OCI-LY7 (cell line): ENCODE data around the gene EPPIN. TPM values are rescaled to one million over a fixed set of nuclear protein-coding genes. Genes with fewer than 3 reads are reported as not detected.

ENCODE experiments used
- BruUV-seq: library from RNA; stranded (reverse); fragments of 400-500 nt; replicated peaks from 2 replicates; lab custom pipeline; 2021; lab: Mats Ljungman, UMichigan
- CTCF ChIA-PET: fragments of 300-600 bp; sonication (Branson Sonifier 250); formaldehyde crosslinking; loops from one replicate; lab custom pipeline; 2022; ENCODE audit warnings: antibody characterized with exemption; ENCODE audit not compliant: unreplicated experiment; lab: Charles Lee
- POLR2A ChIA-PET: fragments of 300-600 bp; sonication (Branson Sonifier 250); formaldehyde crosslinking; loops from one replicate; lab custom pipeline; 2022; ENCODE audit warnings: antibody characterized with exemption; lab: Charles Lee
- DNase-seq: peaks from one replicate; pipeline ENCODE4 v3.0.0-alpha.2; 2015; ENCODE audit warnings: low spot score
- H2AFZ ChIP-seq: fragments of 200-600 bp; sonication (generic), shearing (Covaris generic); 2 replicates; pipeline ENCODE4 v1.6.1; 2014; ENCODE audit warnings: mild to moderate bottlenecking, antibody characterized with exemption, low read length, moderate library complexity
- H3K27ac ChIP-seq: fragments of 200-600 bp; sonication (generic); 2 replicates; pipeline ENCODE4 v1.5.1; 2014; ENCODE audit warnings: mixed run types, low read depth, mild to moderate bottlenecking, moderate library complexity, low read length, inconsistent platforms; ENCODE audit not compliant: poor library complexity, severe bottlenecking
- H3K36me3 ChIP-seq: fragments of 200-600 bp; sonication (generic); 2 replicates; pipeline ENCODE4 v1.6.1; 2014; ENCODE audit warnings: mild to moderate bottlenecking, antibody characterized with exemption, low read length, moderate library complexity, mixed read lengths; ENCODE audit not compliant: insufficient read depth
- H3K4me1 ChIP-seq: fragments of 200-600 bp; sonication (generic); 2 replicates; pipeline ENCODE4 v1.5.1; 2014; ENCODE audit warnings: mild to moderate bottlenecking, low read length; ENCODE audit not compliant: insufficient read depth, poor library complexity, severe bottlenecking
- H3K4me2 ChIP-seq: fragments of 200-600 bp; sonication (generic); 2 replicates; pipeline ENCODE4 v1.6.1; 2014; ENCODE audit warnings: mild to moderate bottlenecking, low read length
- H3K4me3 ChIP-seq: fragments of 200-600 bp; sonication (generic); 2 replicates; pipeline ENCODE4 v1.5.1; 2014; ENCODE audit warnings: mild to moderate bottlenecking, low read depth, low read length; ENCODE audit not compliant: poor library complexity, severe bottlenecking
- H3K79me2 ChIP-seq: fragments of 200-600 bp; sonication (generic); 2 replicates; pipeline ENCODE4 v1.6.1; 2016; ENCODE audit warnings: low read depth, mild to moderate bottlenecking, low read length, moderate library complexity, mixed read lengths; ENCODE audit not compliant: insufficient read depth
- H3K9me2 ChIP-seq: fragments of 200-600 bp; sonication (generic); 2 replicates; pipeline ENCODE4 v1.6.1; 2016; ENCODE audit warnings: mild to moderate bottlenecking, low read length, mixed read lengths; ENCODE audit not compliant: insufficient read depth
- H3K9me3 ChIP-seq: fragments of 200-600 bp; sonication (generic); 2 replicates; pipeline ENCODE4 v1.6.1; 2014; ENCODE audit warnings: mild to moderate bottlenecking, mixed run types, low read length, mixed read lengths
- H4K20me1 ChIP-seq: fragments of 200-600 bp; sonication (generic); 2 replicates; pipeline ENCODE4 v1.6.1; 2014; ENCODE audit warnings: mild to moderate bottlenecking, antibody characterized with exemption, low read length, moderate library complexity, mixed read lengths; ENCODE audit not compliant: insufficient read depth
- EZH2phosphoT487 ChIP-seq: fragments of 200-600 bp; sonication (generic); IDR thresholded peaks from 2 replicates; pipeline ENCODE4 v1.6.1; 2018; ENCODE audit warnings: low read depth, borderline replicate concordance, mild to moderate bottlenecking, mixed run types, antibody characterized with exemption, low read length, moderate library complexity, mixed read lengths
- intact Hi-C: fragments of 100-400 bp; cut with micrococcal nuclease; formaldehyde crosslinking; loops from one replicate; pipeline ENCODE4 v1.10.0; 2022; ENCODE audit not compliant: unreplicated experiment
- total RNA-seq, 2 experiments: library from RNA; depleted of rRNA in 1 of 2; stranded (reverse); fragments of >200 nt in 1 of 2; shearing (Covaris generic) in 1 of 2; gene quantifications; 2 replicates each; pipeline ENCODE4 v1.2.3, GENCODE V29; 2014 to 2022
- TF ChIP-seq, protein P1 (sequence below): fragments of 200-600 bp; sonication (generic); conservative IDR thresholded peaks from 2 replicates; pipeline ENCODE4 v1.5.1; 2014; ENCODE audit warnings: mild to moderate bottlenecking, antibody characterized with exemption, low read length, moderate library complexity, mixed read lengths

Gene EPPIN
- total RNA-seq, 2 experiments from 2014 or later = not detected

- H3K4me2 ChIP-seq = no peak within 1 kb of the TSS
- CTCF ChIA-PET = no interaction called here
- intact Hi-C loops = no loop called here
Measured at GRCh38 chr20:45539382-45539781, 7.8 kb downstream of the EPPIN start, which contains the start of gene WFDC6. WFDC6 (minus strand) TSS chr20:45539482; CDS start chr20:45539407, 75 bp downstream.

DNA sequence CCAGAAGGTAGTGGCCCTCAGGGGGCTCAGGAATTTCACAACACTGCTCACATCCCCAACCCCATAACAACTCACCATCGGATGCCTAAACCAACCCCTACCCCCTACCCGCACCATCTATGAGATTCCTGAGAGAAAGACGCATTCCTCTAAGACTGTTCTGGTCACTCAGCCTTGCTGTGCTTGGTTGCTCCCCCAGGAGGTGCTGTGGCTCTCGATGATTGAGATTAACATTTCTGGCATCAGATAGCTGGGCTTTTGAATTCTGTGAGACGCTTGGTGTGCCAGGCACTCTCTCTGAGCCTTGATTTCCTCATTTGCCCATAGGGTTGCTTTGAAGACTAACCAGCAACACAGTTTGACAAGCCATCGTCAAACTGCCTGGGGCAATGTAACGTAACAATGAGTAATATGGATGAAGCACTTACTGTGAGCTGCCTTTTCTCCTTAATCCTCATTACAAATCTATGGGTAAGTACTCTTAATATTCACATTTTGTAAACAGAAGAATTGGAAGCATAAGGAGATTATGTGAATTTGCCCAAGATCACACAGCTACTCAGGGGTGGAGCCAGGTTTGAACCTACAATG is 8.9 kb downstream of the EPPIN start:
- no peak overlapping the region for H2AFZ ChIP-seq
- CTCF ChIA-PET = no interaction called here
- H3K79me2 ChIP-seq = no peaks in the 10 kb centered on the region
- no peak overlapping the region for H3K4me3 ChIP-seq
- H3K9me2 ChIP-seq = no peaks in the 10 kb centered on the region
- H3K9me3 ChIP-seq = no peaks in the 10 kb centered on the region
- intact Hi-C loops = no loop called here
- POLR2A ChIA-PET = interaction anchor here (0.6 to 0.7 kb wide), 2 partner anchors 13 to 44 kb away, joined by 3 read pairs; no protein-coding TSS in a partner anchor
- BruUV-seq = no TSS peak
- H3K4me1 ChIP-seq = no peaks in the 10 kb centered on the region
- no peaks in the 10 kb centered on the region for H4K20me1 ChIP-seq
- no peaks in the 10 kb centered on the region for H3K36me3 ChIP-seq
- no peak for DNase-seq
- no peak overlapping the region for H3K27ac ChIP-seq
- TF ChIP-seq, protein P1, sequence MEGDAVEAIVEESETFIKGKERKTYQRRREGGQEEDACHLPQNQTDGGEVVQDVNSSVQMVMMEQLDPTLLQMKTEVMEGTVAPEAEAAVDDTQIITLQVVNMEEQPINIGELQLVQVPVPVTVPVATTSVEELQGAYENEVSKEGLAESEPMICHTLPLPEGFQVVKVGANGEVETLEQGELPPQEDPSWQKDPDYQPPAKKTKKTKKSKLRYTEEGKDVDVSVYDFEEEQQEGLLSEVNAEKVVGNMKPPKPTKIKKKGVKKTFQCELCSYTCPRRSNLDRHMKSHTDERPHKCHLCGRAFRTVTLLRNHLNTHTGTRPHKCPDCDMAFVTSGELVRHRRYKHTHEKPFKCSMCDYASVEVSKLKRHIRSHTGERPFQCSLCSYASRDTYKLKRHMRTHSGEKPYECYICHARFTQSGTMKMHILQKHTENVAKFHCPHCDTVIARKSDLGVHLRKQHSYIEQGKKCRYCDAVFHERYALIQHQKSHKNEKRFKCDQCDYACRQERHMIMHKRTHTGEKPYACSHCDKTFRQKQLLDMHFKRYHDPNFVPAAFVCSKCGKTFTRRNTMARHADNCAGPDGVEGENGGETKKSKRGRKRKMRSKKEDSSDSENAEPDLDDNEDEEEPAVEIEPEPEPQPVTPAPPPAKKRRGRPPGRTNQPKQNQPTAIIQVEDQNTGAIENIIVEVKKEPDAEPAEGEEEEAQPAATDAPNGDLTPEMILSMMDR = no peak
- no peak for TF ChIP-seq EZH2phosphoT487
- no peak overlapping the region for H3K4me2 ChIP-seq

More at GRCh38 chr20:45539382-45539781, 7.8 kb downstream of the EPPIN start, which contains the start of gene WFDC6:
- Histone ChIP-seq H3K9me2 (no peaks in the 10 kb centered on the region), H4K20me1 (no peaks in the 10 kb centered on the region), H3K79me2 (no peaks in the 10 kb centered on the region), H3K27ac (no peak within 1 kb of the TSS), H2AFZ (no peak within 1 kb of the TSS), H3K4me3 (no peak within 1 kb of the TSS), H3K36me3 (no peaks in the 10 kb centered on the region), H3K9me3 (no peaks in the 10 kb centered on the region), H3K4me1 (no peaks in the 10 kb centered on the region)
- TF ChIP-seq, protein P1 = no peak
- TF ChIP-seq EZH2phosphoT487 = no peak
- DNase-seq = no peak
- POLR2A ChIA-PET = interaction anchor here (0.5 kb wide), 1 partner anchor 20 kb away, joined by 6 read pairs; no protein-coding TSS in a partner anchor
- BruUV-seq = no TSS peak

- TF ChIP-seq, protein P1 = no peak
- TF ChIP-seq EZH2phosphoT487 = no peak
- no peaks in the 10 kb centered on the region for H3K79me2 ChIP-seq
- ChIA-PET POLR2A (interaction anchor here (0.7 kb wide), 2 partner anchors 67 to 1618 kb away, joined by 3 to 5 read pairs; no protein-coding TSS in a partner anchor), CTCF (no interaction called here)
- no TSS peak for BruUV-seq
- H3K4me1 ChIP-seq = no peaks in the 10 kb centered on the region
- no peak overlapping the region for H3K4me3 ChIP-seq
- no peaks in the 10 kb centered on the region for H4K20me1 ChIP-seq
- H3K4me2 ChIP-seq = no peak overlapping the region
- no peak overlapping the region for H3K27ac ChIP-seq
- H3K9me3 ChIP-seq = no peaks in the 10 kb centered on the region
- intact Hi-C loops = no loop called here
- no peaks in the 10 kb centered on the region for H3K9me2 ChIP-seq
- no peaks in the 10 kb centered on the region for H3K36me3 ChIP-seq
- H2AFZ ChIP-seq = no peak overlapping the region
- DNase-seq = no peak
Measured at GRCh38 chr20:45527294-45527693, 19.9 kb downstream of the EPPIN start.
